ENCODE results near the gene ST6GALNAC3.

ST6GALNAC3 gene

DNA sequence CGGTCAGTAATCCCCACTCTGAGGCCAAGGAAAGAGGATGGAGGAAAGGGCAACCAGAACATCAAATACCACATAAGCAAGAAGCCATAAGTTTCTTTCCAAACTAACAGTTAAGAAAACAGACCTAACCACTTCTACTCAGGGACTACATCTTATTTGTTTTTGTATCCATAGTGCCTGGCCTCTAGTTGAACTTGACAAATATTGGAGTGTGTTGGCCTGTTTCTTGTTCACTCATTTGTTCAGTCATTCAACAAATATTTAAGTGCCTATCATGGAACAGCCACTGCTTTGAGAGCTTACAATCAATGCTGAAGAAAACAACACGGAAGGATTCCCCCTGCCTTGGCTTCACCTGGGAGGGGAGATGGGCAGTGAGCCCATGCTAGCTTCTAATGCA is 69.7 kb downstream of the ST6GALNAC3 start:
- no peak for DNase-seq (ENCODE audit: low read depth)

DNA sequence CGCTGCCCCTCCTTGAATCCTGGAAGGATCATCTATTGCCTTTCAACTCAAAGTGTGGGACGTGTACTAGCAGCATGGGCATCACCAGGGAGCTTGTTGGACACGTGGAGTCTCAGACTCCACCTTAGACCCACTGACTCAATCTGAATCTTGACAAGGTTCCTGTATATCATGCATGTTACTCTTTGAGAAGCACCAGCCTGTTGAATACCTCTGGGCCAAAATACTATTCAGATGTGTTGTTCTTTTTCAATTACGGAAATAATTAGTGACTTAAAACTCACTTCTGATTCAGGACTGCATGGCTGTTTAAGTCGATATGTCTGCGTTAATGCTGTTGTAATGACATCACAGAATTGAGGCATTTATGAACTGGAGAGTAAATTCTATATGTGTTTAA is 70.8 kb downstream of the ST6GALNAC3 start:
- no peak for DNase-seq (ENCODE audit: low read depth)

DNA sequence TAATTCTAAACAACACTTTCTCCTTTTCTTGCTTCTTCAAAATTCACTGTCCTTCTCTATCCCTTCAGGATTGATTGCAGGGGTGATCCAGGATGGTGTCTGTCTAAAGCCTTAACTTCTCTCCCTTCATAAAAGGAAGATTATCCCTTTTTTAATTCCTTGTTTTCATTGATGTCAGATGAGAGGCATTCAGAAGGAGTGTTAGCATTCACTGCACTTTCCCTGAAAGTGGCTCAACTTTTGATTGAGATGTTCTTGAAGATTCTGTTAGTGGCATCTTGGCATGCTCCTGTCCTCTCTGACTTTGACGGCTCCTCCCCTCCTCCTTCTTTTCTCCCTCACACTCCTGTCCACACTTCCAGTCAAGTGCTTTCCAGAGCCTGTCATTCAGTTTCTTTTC is 71.6 kb downstream of the ST6GALNAC3 start:
- no peak for DNase-seq (ENCODE audit: low read depth)

GRCh38 chr1:76147917-76148316 is 73.4 kb downstream of the ST6GALNAC3 start:
- DNase-seq (ENCODE audit: low read depth) = no peak

GRCh38 chr1:76148460-76148859 is 73.9 kb downstream of the ST6GALNAC3 start:
- no peak for DNase-seq (ENCODE audit: low read depth)

DNA sequence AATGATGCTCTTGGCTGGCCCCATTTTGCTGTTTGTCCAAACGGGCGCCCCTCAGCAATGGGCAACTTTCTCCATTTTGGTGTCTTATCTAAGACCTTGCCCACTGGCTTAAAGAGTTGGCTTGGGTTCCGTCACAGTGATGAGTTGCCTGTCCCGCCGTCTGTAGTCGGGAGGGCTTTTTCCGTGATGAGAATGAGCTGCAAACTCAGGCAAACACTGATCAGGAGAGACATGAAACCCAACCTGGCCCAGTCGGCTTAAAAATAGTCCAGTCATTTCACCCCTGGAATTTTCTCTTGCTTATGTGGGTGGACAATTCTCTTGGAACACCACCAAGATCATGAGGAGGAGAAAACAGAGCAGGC is 79.3 kb downstream of the ST6GALNAC3 start:
- no peak for DNase-seq (ENCODE audit: low read depth)

GRCh38 chr1:76154206-76154956 is 79.8 kb downstream of the ST6GALNAC3 start:
- peak; percentile 76 for DNase-seq (ENCODE audit: low read depth)

GRCh38 chr1:76156987-76157386 is 82.4 kb downstream of the ST6GALNAC3 start:
- DNase-seq (ENCODE audit: low read depth) = no peak

- no peak for DNase-seq (ENCODE audit: low read depth)
These were observed 83.6 kb downstream of the ST6GALNAC3 start for GRCh38 chr1:76158126-76158525.

GRCh38 chr1:76160225-76160624 is 85.7 kb downstream of the ST6GALNAC3 start:
- no peak for DNase-seq (ENCODE audit: low read depth)

- no peak for DNase-seq (ENCODE audit: low read depth)
These were observed 86.9 kb downstream of the ST6GALNAC3 start for GRCh38 chr1:76161451-76161850.

- no peak for DNase-seq (ENCODE audit: low read depth)
These were observed 87.7 kb downstream of the ST6GALNAC3 start for GRCh38 chr1:76162254-76162653.

DNA sequence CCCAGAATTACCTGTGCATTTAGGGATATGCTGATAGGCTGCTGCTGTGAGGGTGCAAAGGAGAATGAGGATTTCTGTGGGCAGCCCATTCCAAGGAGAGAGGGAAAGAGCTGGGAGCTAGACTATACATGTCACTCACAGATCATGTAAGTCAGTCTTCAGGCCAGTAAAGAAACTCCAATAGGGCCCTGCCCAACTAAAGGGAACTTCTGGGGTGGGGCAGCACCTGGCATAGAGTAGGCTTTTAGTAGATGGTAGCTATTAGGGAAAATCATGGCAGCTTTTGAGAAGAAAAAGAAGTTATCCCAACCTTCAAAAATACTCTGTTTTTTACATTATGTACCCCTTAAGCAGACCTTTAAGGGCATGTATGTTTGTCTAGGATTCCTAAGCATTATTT is 89.6 kb downstream of the ST6GALNAC3 start:
- DNase-seq (ENCODE audit: low read depth) = no peak

DNA sequence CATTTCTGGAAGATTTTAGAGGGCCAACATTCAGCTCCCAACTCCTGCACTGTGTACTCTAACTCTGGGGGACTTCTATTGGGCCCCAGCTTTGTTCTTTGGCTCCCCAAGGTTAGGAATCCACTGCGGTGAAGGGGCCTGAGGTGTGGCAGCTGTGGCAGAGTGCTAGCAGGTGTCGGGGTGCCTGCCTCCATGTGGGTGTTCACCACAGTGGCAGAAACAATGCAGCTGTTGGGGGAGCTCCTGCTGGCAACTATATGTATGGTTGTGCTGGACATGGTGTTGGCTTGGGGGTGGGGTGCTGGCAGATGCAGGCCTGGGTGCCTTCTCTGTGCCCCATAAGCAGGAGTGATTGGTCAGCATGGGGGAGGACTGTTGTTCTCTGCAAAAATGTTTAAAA is 95.5 kb downstream of the ST6GALNAC3 start:
- no peak for DNase-seq (ENCODE audit: low read depth)

GRCh38 chr1:76170513-76170912 is 96.0 kb downstream of the ST6GALNAC3 start:
- DNase-seq (ENCODE audit: low read depth) = no peak

DNA sequence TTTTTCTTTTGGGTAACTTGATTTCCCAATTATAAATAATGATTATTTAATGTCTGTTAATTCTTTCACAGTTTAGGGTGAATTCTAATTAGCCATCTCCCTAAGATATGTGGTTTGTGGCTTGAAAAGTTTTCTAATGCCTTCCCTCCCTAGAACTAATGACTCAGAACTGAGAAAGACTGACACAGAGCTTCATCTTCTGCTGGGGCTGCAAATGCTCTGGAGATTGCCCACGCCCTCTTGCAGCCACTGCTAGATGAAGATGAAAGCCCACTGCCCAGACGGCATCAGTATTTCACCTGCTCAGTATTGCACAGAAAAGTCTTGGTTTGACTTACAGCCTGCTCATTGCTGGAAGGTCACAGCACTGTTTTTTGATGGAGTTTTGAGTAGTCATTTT is 101.5 kb downstream of the ST6GALNAC3 start:
- DNase-seq (ENCODE audit: low read depth) = no peak

- no peak for DNase-seq (ENCODE audit: low read depth)
These were observed 103.1 kb downstream of the ST6GALNAC3 start for GRCh38 chr1:76177615-76178014.

GRCh38 chr1:76179219-76179698 is 104.7 kb downstream of the ST6GALNAC3 start:
- DNase-seq (ENCODE audit: low read depth) = no peak

DNA sequence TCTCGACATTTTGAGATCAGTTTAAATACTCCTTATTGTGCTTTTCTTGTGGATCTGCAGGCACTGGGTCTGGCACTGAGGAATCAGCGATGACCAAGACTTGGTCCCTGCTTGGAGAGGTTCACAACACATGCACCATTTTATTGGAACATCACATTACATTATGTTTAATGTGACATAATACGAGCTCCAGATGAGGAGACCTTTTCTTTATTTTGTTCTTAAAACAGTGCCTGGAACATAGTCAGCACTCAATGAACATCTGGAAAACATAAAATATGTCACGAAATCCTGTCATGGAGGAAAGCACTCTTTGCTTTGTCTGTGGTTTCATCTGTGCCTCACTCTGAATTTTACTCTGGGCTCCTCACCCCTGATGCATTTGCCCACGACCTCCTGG is 110.7 kb downstream of the ST6GALNAC3 start:
- DNase-seq (ENCODE audit: low read depth) = no peak

DNA sequence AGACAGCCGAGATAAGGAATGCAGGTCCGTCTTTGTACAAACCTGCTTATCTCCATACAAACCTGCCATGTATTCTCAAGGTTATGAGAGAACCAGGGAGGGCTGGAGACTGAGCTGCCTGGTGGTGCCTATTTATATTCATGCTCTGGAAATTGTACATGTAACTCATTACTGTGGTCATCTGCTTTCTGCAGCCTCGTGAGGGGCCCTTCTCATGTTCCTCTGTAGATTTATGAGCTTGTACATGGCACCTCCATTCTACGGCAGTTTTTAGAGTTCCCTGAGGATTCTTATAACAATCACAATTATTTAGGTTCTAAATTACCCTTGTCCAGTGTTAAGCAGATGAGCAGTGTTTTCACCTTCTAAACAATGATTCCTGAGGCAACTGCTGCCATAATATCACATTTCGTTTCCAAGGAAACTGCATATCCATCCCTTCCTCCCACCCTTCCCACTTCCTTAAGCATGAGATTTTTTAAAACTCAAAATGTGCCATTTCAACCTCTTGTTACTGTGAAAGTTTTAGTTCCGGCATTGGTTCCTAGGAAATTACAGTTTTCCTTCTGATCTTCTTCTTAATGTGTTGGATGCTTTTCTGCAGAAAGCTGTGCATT is 112.1 kb downstream of the ST6GALNAC3 start:
- DNase-seq (ENCODE audit: low read depth) = no peak

GRCh38 chr1:76187436-76187835 is 112.9 kb downstream of the ST6GALNAC3 start:
- DNase-seq (ENCODE audit: low read depth) = no peak

DNA sequence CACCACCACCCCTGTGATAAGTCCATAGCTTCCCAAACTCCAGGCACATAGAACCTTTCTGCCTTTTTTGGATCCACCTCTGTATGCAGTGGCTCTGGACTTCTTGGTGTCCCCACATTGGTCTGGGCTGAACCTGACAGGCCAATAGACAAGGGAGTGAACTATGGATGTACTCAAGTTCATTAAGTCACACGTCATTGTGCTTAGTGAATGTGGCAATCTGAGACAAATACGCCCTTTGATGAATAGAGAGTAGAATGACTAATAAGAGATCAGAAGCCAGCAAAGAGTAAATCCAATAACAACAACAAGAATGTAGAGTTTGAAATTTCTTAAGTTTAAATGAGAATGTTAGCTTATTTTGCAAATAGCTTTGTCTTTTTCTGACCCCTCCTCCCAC is 114.8 kb downstream of the ST6GALNAC3 start:
- no peak for DNase-seq (ENCODE audit: low read depth)

- no peak for DNase-seq (ENCODE audit: low read depth)
These were observed 116.3 kb downstream of the ST6GALNAC3 start for GRCh38 chr1:76190749-76191424.
